Endothelial cell of umbilical vein (primary cell): Measurements from ENCODE around the gene ASXL2.

Source experiments
- CTCF ChIP-seq, 2 donors: IDR thresholded peaks; 1 replicate in 1 of 2; 2 replicates in 1 of 2; pipeline ENCODE4 v1.5.1; 2011; ENCODE audit warnings: low read length in 2 of 2, mild to moderate bottlenecking in 2 of 2, moderate library complexity in 2 of 2, control low read depth in 1 of 2, inconsistent platforms in 1 of 2, low read depth in 1 of 2; ENCODE audit not compliant: insufficient read depth in 1 of 2; ENCODE audit errors: extremely low read depth in 1 of 2
- EZH2 ChIP-seq: IDR thresholded peaks from 2 replicates; pipeline ENCODE4 v1.6.1; 2012; ENCODE audit warnings: borderline replicate concordance, low read depth, mild to moderate bottlenecking, moderate library complexity, low read length, inconsistent platforms; ENCODE audit not compliant: severe bottlenecking
- MAX ChIP-seq: IDR thresholded peaks from 2 replicates; pipeline ENCODE4 v1.6.1; 2011; ENCODE audit not compliant: insufficient read depth, insufficient read length
- POLR2A ChIP-seq: IDR thresholded peaks from 2 replicates; pipeline ENCODE4 v1.6.1; 2012; ENCODE audit warnings: low read depth, mild to moderate bottlenecking, control low read depth, low read length
- POLR2AphosphoS5 ChIP-seq: IDR thresholded peaks from 2 replicates; pipeline ENCODE4 v1.6.1; 2012; ENCODE audit warnings: low read depth, mild to moderate bottlenecking, control low read depth, low read length, moderate library complexity; ENCODE audit not compliant: insufficient read depth

GRCh38 chr2:25688236-25688635 lies 190.1 kb downstream of the ASXL2 start:
- TF ChIP-seq CTCF (IDR thresholded peaks at IDR 0.05; ENCODE audit: extremely low read depth in 1 of 2, insufficient read depth in 1 of 2, low read depth in 1 of 2, low read length in 2 of 2) (no peak), POLR2AphosphoS5 (no peak), POLR2A (no peak), MAX (no peak), EZH2 (no peak)
